Stimulated activated naive CD4-positive, alpha-beta T cell (primary cell): ENCODE results near the gene SERPINB1.
"Not testable (repeated sequence)": the region's sequence is repeated elsewhere in the genome, so short reads cannot be mapped to it uniquely, and the experiment has no call there.

ENCODE experiments used
- DNase-seq, 6 experiments: peaks; one replicate each; lab custom pipeline; 2025; lab: John Stamatoyannopoulos, UW

The SERPINB1 gene

DNA sequence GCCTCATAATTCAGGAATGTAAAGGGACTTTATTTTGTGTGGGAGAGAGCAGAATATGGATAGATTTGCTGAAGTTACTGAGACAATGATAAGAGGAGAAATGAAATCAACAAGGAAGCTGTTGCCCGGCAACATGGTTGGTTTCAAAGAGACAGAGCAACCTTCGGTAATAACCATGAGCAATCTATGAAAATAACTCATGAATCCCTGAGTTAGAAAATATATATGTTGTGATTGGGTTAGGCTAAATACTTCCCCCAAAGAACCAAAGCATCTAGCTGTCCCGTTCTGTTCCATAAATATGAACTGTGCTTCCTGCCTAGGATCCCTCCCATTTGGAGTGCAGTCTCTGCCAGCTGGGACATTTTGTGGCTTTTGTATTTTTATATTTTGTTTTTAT, 23.1 kb downstream of the SERPINB1 start:
- DNase-seq = no peak

DNA sequence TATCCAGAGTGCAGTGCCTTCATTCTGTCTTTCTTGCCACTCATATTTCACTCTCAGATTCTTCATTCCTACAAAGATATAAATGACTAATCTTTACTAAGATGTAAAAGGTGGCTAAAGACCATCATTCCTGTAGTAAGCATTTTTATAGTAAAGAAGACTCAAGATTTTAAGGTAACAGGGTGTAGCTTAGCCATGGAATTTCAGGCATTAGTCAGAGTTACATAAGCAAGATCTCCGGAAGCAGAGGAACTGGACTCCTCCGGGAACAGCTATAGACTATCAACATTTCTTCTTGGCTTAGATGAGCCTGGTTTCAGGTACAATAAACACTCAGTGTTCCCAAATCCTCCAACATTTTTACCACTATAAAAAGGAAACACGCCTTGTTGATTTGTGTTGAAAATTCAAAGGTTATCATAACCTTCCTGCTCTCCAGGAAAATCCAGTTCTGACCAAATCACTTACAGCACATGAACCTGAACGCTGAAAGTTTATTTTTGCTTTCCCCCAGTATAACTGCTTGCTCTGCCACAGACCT, 23.7 kb downstream of the SERPINB1 start:
- no peak for DNase-seq

DNA sequence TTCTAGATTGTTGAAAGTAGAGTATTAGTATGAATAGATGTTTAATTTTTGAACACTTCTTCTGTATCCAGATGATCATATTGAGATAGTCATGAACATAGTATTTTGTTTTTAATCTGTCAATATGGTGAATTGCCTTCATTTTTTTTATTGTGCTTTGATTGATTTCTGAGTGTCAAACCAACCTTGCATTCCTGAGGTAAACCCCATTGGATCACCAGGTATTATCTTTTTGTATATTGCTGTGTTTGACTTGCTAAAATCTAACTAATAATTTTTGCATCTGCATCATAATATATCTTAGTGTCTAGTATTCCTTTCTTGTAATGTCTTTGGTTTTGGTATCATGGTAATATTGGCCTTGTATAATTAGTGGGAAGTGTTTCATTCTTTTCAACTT, 25.5 kb downstream of the SERPINB1 start:
- no peak for DNase-seq

DNA sequence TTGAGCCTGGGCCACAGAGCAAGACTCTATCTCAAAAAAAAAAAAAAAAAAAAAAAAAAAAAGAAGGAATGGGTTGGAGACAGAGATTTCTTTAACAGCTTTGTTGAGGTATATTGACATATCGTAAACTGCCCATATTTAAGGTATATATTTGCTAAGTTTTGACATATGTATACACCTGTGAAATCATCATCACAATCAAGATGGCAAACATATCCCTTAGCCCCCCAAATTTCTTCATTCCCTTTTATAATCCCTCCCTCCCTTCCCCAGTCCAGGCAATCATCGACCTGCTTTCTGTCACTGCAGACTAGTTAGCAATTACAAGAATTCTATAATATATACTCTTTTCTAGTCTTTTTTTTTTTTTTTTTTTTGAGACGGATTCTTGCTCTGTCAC, 29.0 kb downstream of the SERPINB1 start:
- DNase-seq = no peak

DNA sequence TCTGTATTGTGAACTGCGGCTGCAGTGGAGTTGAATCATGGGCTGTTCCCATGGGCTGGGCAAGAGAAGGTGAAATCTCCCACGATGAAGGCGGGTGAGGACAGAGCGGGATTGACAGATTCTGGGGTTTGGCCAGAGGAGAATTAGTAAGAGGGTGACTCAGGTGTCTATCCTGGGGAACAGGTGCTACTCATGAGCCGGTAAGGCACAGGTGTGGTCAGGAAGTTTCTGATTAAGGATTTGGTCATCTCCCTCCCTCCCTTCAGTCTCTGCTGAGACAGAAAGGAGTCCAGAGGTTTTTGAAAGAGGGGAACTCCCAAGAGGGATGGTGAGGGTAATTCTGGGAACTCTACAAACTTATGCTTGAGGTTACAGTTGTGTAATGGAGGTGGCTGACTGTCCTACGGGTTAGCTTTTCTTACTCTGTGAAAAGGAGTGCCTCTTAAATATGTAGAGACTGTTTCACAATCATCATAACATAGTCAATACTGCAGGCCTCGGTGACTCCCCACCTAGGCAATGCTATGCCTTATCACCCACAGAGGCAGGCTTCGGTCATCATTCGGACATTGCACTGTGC, 31.5 kb downstream of the SERPINB1 start:
- DNase-seq = no peak

DNA sequence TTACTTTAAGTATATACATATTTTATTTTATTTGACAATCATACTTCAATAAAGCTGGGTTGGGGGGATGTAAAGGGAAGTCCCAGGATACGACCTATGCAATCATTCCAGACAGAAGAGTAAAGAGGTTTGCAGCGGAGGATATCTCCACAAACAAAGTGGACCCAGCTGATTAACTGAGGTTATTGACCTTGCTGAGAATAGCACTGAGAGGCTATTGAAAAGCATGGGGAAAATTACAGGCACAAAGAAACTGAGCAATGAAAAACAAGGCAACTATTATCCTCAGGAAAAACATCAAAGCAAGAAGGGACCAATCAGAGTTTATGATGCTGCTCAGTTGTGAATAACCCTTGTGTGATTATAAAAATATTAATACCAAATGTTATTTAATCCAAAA, 32.6 kb downstream of the SERPINB1 start:
- DNase-seq = no peak

DNA sequence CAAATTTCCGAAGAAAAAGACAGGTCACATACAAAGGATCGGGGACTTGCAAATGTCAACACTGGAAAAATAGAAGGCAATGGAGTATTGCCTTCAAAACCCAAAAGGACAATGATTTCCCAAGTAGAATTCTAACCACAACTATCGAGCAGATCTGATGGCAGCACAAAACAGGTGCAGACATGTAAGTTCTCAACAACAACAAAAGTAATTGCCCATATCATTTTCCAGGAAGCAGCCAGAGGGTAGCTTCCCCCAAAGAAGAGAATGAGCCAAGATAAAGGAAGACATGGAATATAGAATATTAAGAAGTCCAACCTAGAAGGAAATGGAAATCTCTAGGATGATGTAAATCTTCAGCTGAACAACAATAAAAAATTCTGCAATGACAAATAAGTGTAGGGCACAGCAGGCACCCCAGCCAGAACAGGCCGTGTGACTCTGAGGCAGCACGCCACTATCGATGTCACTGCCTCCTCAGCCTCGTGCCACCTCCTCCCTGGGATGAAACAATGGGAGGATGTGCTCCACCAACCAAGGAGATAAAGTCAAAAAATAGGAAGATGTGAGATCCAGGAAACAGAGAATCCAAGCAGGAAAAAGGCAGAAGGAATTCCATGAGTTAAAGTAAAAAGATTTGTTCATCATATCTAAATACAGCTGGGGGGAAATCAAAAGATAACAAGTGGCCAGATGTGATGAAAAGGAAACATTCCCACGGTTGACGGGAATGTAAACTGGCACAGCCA, 34.1 kb downstream of the SERPINB1 start:
- no peak for DNase-seq

DNA sequence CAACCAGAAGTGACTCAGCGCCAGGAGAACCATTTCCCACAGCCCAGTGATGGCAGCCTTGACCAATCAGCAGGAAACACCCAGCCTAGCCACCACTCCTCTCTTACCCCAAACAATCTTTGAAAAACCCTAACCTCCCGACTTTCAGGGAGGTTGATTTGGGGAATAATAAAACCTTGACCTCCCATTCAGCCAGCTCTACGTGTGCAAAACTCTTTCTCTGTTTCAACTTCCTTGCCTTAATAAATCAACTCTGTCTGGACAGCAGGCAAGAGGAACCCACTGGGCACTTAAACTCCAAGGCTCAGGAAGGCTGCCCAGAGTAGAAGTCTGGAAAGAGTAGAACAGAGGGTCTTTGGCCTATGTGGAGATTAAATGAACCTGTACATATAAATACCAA, 35.0 kb downstream of the SERPINB1 start:
- DNase-seq = no peak

DNA sequence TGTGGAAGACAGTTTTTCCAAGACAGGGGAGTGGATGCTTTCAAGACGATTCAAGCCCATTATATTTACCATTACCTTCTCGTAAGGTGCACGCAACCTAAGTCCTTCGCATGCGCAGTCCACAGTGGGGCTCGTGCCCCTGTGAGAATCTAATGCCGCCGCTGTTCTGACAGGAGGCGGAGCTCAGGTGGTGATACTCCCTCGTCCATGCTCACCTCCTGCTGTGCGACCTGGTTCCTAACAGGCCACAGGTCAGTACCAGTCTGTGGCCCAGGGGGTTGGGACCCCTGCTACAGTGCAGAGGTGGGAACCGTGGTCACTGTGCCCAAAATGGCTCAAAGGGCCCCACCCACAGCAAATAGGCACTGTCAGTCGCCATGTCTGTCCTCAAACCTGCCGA, 36.6 kb downstream of the SERPINB1 start:
- DNase-seq = no peak

DNA sequence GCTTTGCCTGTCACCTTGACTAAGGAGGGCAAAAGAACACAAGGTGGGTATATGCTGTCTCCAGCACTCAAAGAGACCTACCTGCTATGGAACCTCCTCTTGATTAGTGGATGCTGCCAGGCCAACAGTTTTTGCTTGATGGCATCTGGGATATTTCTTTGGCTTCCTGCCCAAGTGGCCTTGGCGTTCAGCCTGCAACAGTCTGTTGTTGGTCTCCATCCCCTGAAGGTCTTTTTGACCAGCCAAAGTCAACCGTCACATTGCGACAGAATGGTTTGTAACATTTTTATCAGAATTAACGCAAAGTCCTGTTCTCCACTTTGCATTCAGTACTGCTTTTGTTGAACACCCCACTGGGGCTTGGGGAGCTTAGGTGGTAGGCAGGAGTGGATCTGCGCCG, 37.1 kb downstream of the SERPINB1 start:
- no peak for DNase-seq

DNA sequence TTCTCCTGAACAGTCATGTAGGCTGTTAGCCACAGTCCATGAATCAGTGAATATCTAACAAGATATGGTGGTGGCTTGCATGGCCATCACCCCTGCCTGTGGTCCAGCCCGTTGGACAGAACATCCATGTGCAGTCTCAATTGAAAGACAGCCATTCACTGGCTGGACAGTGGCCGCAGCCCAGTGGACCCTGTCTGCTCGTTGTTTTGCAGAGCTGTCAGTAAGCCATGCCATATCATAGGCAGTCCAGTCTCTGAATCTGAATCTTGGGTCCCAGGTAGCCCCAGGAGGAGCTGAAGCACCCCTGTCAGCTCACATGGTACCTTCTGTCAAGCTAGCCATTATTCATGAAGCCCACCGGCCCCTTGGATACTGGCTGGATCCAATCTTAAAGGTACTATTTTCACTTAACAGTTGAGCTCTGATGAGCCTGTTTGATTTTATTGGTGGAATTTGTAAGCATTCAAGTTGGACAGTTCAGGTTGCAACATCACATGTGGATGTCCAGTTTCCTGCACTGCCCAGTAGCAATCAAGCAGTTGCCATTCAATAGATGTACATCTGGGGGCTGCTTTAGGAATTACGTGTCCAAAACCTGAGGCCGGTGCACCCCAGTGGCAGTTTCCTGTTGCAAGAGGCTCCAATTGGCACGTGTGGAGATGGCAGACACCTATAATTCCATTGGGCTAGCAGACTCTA, 37.8 kb downstream of the SERPINB1 start:
- no peak for DNase-seq

DNA sequence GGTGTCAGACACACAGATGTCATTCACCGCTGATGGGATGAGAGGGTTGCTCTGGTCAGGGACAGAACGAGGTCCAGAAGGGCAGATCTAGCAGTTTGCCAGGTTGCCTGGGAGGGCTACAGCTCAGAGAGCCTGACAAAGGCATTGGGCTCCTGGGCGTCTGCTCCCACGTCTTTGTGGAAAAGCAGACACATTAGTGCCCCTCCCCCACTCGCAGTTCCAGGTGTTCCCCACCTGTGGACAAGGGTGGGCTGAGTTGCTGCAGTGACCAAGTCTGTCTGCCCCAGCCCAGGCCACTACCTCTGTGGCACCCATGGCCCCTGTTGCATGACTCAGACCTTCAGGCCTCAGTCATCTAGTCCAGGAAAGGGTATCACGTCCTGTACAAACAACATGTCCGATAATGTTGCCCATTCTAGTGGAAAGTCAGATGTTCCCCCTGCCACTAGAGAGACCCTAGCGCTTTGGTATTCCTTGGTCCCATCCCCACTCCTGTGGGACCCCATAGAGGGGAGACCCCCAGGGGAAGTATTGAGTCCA, 39.1 kb downstream of the SERPINB1 start:
- DNase-seq = no peak

DNA sequence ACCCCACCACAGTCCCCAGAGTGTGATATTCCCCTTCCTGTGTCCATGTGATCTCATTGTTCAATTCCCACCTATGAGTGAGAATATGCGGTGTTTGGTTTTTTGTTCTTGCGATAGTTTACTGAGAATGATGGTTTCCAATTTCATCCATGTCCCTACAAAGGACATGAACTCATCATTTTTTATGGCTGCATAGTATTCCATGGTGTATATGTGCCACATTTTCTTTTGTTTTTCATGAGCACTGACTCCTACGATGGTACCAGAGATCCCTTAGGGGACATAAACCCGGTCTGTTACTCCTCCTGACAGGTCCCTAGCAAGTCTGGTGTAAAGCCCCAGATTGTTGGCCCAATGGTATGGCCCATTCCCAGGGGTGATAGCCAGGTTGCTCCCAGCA, 40.0 kb downstream of the SERPINB1 start:
- DNase-seq = not testable (repeated sequence)

DNA sequence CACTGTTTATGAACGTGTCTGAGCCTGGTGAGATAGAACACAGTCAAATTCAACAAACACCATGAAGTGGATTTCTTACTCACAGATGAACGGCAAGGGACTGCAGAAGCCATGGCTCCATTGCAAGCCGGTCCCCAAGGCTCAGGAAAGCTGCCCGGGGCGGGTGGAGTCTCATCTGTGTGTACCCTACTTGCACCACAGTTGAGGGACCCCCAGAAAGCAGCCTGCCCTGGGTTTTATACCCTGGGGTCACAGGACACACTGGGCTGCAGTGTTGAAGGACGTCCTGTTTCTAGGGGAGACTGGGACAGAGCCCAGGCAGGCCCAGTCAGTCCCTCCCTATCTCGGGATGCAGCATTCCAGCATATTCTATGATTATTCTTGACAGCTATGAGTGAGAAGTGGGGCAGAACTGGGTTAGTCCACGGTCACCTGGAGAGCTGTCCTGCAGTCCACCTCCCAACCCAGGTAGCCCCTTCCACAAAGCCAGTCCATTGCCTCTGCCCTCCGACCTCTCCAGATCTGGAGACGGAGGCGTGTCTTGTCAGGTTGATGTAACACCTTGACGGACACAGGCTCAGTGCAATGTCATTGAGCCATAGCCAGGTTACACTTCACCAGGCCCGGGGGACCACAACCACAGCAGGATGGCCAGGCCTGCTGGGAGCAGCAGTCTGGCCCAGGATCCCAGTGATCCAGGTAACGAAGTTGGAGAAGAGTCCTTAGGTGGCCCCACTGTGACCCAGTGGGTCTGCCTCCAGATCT, 40.9 kb downstream of the SERPINB1 start:
- no peak for DNase-seq

DNA sequence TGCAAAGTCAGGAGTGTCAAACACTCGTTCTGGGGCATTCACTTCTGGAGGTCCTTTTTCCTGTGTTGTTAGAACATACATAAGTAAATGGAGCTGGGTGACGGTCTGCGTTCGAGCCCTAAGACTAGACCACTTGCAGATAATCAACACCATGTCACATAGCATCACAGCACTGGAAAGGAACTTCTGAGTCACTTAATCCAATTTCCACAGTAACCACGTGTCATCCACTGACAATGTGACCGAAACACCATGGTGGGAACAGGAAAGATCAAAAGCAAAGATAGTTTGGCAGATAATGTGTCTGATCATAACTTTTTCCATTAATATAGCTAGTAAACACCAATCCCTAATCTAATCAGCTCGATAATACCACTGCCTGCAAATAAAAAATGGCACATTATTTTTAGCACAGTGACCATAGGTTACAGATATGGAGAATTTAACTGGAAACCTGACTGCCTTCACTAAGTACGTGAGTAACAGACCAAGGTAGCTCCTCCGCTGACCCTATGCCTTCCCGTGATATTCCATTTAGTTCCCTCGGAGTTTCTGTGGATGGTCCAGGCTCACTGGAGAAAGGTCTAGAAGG, 41.6 kb downstream of the SERPINB1 start:
- DNase-seq = no peak

DNA sequence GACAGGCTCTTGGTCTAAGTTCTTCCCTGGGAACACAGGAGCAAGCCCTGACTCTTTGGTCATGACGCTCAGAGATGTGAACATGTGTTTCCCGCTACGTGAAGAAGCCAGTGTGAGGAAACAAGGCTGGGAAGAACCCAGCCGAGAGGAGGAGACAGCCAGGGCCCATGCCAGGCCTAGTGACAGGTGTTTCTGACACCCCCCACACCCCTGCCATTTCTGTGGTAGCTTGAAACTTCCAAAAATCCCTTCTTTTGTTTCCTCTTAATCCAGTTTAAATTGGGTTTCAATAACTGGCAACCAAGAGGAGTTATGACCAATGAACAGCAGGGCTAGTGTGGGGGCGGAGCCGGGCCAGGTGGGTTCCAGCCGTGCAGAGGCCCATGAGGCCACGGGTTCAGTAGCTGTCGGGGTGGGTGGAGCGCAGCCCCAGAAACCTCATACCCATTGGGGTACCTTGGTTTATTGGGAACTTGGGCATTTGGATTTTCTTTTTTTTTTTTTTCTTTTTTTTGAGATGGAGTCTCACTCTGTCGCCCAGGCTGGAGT, 43.0 kb downstream of the SERPINB1 start:
- DNase-seq = no peak

DNA sequence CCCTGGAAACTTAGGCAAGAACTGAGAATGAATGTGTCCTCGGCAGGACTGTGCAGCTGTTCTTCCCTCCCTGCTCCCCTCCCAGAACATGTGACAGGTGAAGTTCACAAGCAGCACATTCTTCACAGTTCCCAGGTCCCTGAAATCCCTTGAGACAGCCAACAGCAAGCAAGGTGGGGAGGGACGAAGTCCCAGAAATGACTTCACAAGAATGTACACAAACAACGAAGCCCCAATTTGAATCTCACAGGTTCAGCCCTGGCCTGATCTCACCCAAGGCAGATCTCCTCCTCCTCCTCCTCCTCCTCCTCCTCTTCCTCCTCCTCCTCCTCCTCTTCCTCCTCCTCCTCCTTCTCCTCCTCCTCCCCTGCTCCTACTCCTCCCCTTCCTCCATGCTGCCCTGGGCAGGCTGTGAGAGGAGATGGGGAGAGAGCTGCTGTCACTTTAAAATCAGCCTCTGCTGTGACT, 44.1 kb downstream of the SERPINB1 start:
- no peak for DNase-seq

DNA sequence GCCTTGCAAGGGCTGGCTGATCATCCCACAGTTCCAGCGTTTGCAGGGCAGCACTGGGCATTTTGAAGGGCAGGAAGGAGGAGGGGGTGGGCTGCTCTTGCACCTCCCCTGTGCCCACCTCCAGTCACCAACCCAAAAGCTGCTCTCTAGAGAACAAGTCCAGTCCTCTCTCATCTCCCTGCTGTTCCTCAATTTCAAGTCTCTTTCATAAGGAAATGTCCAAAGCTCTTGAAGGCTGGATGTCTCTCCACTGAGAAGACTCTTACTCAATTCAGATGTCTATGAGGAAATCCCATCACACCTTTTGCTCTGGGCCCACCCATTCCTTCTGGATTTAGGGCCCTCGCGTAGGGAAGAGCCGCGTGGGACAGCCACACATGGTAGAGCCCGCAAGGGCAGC, 44.8 kb downstream of the SERPINB1 start:
- no peak for DNase-seq

DNA sequence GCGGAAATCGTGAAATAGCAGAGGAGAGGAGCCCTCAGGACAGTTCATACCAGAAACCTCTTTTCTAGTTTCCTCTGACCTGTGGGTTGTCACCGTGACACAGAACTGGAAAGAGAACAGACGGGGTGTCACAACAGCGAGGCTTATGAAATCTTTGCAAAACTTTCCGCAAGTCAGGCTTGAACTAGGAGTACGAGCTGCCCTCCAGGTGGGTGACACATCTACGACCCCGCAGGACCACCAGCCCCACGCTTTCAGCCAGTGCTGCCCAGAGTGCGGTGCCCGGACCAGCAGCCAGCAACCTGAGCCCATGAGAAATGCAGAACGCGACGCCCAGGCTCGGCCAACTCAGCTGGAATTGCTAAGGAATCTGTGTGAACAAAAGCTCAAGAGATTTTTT, 45.7 kb downstream of the SERPINB1 start:
- no peak for DNase-seq

DNA sequence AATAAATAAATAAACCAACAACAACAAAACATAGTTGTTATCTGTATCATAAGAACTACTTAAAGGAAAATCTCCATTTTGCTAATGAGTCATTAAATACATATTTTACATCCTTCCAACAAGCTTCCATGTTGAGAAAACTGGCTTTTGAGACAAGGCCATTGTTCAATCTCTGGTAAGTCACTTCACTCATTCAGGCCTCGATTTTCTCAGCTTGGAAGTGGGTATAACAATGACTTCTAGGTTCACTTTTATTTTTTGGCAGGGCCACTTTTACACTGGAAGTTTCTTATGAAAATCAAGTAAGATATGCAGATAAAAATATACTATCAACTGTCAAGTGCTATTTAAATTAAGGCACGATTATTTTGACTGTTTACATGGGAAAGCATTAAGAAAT, 46.5 kb downstream of the SERPINB1 start:
- no peak for DNase-seq

DNA sequence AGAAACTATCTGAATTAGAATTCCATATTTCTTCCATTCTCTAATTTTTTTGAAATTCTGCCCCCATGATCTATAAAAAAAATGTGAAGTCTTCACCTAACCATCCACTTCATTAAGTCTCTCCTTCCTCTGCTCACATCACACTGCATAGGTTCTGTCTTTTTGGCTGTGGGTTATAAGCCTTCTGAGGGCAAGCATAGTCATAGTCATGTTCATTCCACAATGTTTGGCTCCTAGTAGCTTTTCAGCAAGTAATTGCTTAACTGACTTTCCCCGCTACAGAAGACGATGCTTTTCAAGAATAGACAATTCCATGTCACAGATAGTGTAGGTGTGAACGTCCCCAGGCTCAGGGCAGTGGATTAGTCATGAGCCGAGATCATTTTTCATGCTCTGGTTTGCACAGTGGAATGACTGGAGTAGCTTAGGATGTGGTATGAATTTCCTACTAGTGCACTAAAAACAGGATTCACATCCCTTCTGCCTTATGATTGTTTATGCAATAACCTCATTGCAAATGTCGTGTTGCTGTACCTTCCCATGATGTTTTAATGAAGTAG, 47.4 kb downstream of the SERPINB1 start:
- DNase-seq = no peak
